Suprapubic skin (tissue), 4 donors: ENCODE data around the gene PIGH. TPM values are rescaled to one million over a fixed set of nuclear protein-coding genes. Genes with fewer than 3 reads are reported as not detected.

Experiments used
- DNase-seq, 2 donors: peaks; one replicate each; pipeline ENCODE4 v3.0.0-alpha.2; 2019; ENCODE audit warnings: low spot score in 2 of 2
- H3K27ac ChIP-seq: fragments of 200-600 bp; sonication (generic); one replicate; pipeline ENCODE4 v1.5.1; 2019
- H3K27me3 ChIP-seq: fragments of 200-600 bp; sonication (generic); one replicate; pipeline ENCODE4 v1.5.1; 2019
- H3K36me3 ChIP-seq: fragments of 200-600 bp; sonication (generic); one replicate; pipeline ENCODE4 v1.5.1; 2019
- H3K4me1 ChIP-seq: fragments of 200-600 bp; sonication (generic); one replicate; pipeline ENCODE4 v1.5.1; 2019
- H3K4me3 ChIP-seq: fragments of 200-600 bp; sonication (generic); one replicate; pipeline ENCODE4 v1.5.1; 2019; ENCODE audit warnings: mild to moderate bottlenecking
- H3K9me3 ChIP-seq: fragments of 200-600 bp; sonication (generic); one replicate; pipeline ENCODE4 v1.5.1; 2019
- CTCF ChIP-seq, 2 donors: fragments of 200-600 bp in 1 of 2; fragments of 450-650 bp in 1 of 2; sonication (generic) in 1 of 2; IDR thresholded peaks; one replicate each; pipeline ENCODE4 v1.5.1; 2016 to 2019; ENCODE audit warnings: antibody characterized with exemption in 2 of 2, mild to moderate bottlenecking in 1 of 2, moderate library complexity in 1 of 2
- EP300 ChIP-seq: sonication (generic); formaldehyde crosslinking; IDR thresholded peaks from one replicate; pipeline ENCODE4 v1.6.1; 2017; ENCODE audit warnings: antibody characterized with exemption
- POLR2A ChIP-seq, 2 donors: fragments of 450-650 bp; IDR thresholded peaks; one replicate each; pipeline ENCODE4 v1.6.1; 2017; ENCODE audit warnings: antibody characterized with exemption in 2 of 2, mild to moderate bottlenecking in 2 of 2, moderate library complexity in 2 of 2
- POLR2AphosphoS5 ChIP-seq, 3 donors: sonication (generic); formaldehyde crosslinking; IDR thresholded peaks; one replicate each; pipeline ENCODE4 v1.6.1; 2017; ENCODE audit warnings: antibody characterized with exemption in 3 of 3
- WGBS: methylation state at CpG from one replicate; pipeline ENCODE4 v1.1.5; 2018; 5-methylcytosine and 5-hydroxymethylcytosine counted together
- total RNA-seq, 4 donors: library from RNA; depleted of rRNA; stranded (reverse); fragments of >200 nt; gene quantifications; one replicate each; pipeline ENCODE4 v1.1.0, GENCODE V29; 2016

The PIGH gene
- total RNA-seq, 4 donors from 2014 or later, result 29.6 to 50.5 (median 36.4) TPM

GRCh38 chr14:67581643-67582042 lies 18.4 kb downstream of the PIGH start:
- TF ChIP-seq POLR2AphosphoS5 (IDR thresholded peaks at IDR 0.05) (no peak), POLR2A (IDR thresholded peaks at IDR 0.05) (no peak), CTCF (IDR thresholded peaks at IDR 0.05) (no peak), EP300 (no peak)
- 92% methylated on average over 1 of the region's 1 CpG for WGBS
- Histone ChIP-seq H3K4me1 (no peaks in the 10 kb centered on the region), H3K27me3 (no peaks in the 10 kb centered on the region), H3K9me3 (no peaks in the 10 kb centered on the region), H3K36me3 (peaks cover 28% of the 10 kb centered on the region), H3K27ac (no peak overlapping the region), H3K4me3 (no peak overlapping the region)
- no peak for DNase-seq

- no peak overlapping the region for H3K27ac ChIP-seq
- peak; percentile 45 to 71 for DNase-seq
- no peak for TF ChIP-seq POLR2A (IDR thresholded peaks at IDR 0.05)
- no peak for TF ChIP-seq CTCF (IDR thresholded peaks at IDR 0.05)
- no peak for TF ChIP-seq EP300
- TF ChIP-seq POLR2AphosphoS5 (IDR thresholded peaks at IDR 0.05), result no peak
- no peaks in the 10 kb centered on the region for H3K27me3 ChIP-seq
- peaks cover 21% of the 10 kb centered on the region for H3K36me3 ChIP-seq
- H3K4me3 ChIP-seq, result no peak overlapping the region
- H3K9me3 ChIP-seq, result no peaks in the 10 kb centered on the region
- no peaks in the 10 kb centered on the region for H3K4me1 ChIP-seq
- WGBS, result 78% methylated on average over 11 of the region's 11 CpGs
Observed at GRCh38 chr14:67580336-67581171, 19.5 kb downstream of the PIGH start.

- Histone ChIP-seq H3K4me1 (no peaks in the 10 kb centered on the region), H3K4me3 (no peak overlapping the region), H3K27ac (no peak overlapping the region), H3K36me3 (peaks cover 16% of the 10 kb centered on the region), H3K9me3 (no peaks in the 10 kb centered on the region), H3K27me3 (no peaks in the 10 kb centered on the region)
- 91% methylated on average over 7 of the region's 7 CpGs for WGBS
- DNase-seq, result peak in 1 of 2 donors; percentile 45
- no peak for TF ChIP-seq POLR2AphosphoS5 (IDR thresholded peaks at IDR 0.05)
- no peak for TF ChIP-seq EP300
- no peak for TF ChIP-seq POLR2A (IDR thresholded peaks at IDR 0.05)
- TF ChIP-seq CTCF (IDR thresholded peaks at IDR 0.05), result no peak
Observed at GRCh38 chr14:67579636-67580035, 20.4 kb downstream of the PIGH start.

DNA sequence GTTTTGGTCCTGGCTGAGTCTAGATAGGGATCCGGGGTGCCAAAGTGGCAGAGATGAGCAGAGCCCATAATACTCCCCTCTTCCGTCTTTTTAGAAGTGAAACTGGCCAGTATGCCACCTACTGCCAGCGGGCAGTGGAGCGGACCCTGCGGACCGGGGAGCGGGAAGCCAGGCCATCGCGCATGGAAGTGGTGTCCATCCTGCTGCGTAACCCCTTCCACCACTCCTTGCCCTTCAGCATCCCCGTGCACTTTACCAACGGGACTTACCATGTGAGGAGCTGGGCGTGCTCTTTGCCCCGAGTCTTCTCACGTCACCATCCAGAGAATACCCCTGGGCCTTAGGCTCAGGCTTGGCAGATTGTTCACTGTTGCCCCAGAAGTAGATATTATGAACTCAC lies 21.0 kb downstream of the PIGH start:
- peak; percentile 44 to 62 for DNase-seq
- 88% methylated on average over 15 of the region's 15 CpGs for WGBS
- H3K27ac ChIP-seq, result no peak overlapping the region
- peaks cover 18% of the 10 kb centered on the region for H3K36me3 ChIP-seq
- TF ChIP-seq POLR2A (IDR thresholded peaks at IDR 0.05) (no peak), CTCF (IDR thresholded peaks at IDR 0.05) (no peak), POLR2AphosphoS5 (IDR thresholded peaks at IDR 0.05) (no peak), EP300 (no peak)
- H3K9me3 ChIP-seq, result no peaks in the 10 kb centered on the region
- no peaks in the 10 kb centered on the region for H3K27me3 ChIP-seq
- no peak overlapping the region for H3K4me3 ChIP-seq
- H3K4me1 ChIP-seq, result no peaks in the 10 kb centered on the region

- 66% methylated on average over 3 of the region's 16 CpGs for WGBS
- Histone ChIP-seq H3K27ac (no peak overlapping the region), H3K4me3 (no peak overlapping the region), H3K36me3 (peaks cover 21% of the 10 kb centered on the region), H3K27me3 (no peaks in the 10 kb centered on the region), H3K9me3 (no peaks in the 10 kb centered on the region), H3K4me1 (no peaks in the 10 kb centered on the region)
- DNase-seq, result peak; percentile 41 to 69
- TF ChIP-seq POLR2AphosphoS5 (IDR thresholded peaks at IDR 0.05), result no peak
- TF ChIP-seq POLR2A (IDR thresholded peaks at IDR 0.05), result no peak
Observed at GRCh38 chr14:67577909-67578749, 21.9 kb downstream of the PIGH start.
